ENCODE data around the gene DELE1. TPM values are rescaled to one million over a fixed set of nuclear protein-coding genes. Genes with fewer than 3 reads are reported as not detected.

The DELE1 gene
- polyA plus RNA-seq, 1 donor from 2014 or later, result 49.6 TPM

GRCh38 chr5:141913560-141914198 is 10.0 kb upstream of the DELE1 start:
- Histone ChIP-seq H4K20me1 (ENCODE audit: insufficient read depth) (no peaks in the 10 kb centered on the region), H3K9ac (ENCODE audit: low read length) (peak overlapping the region; percentile 29), H3K36me3 (ENCODE audit: insufficient read depth, low read length) (no peaks in the 10 kb centered on the region), H3K27me3 (ENCODE audit: insufficient read depth, low read depth, low read length) (no peaks in the 10 kb centered on the region), H3K9me3 (ENCODE audit: low read length) (no peaks in the 10 kb centered on the region), H3F3A (ENCODE audit: insufficient read depth, low read length, poor library complexity, severe bottlenecking) (no peaks in the 10 kb centered on the region), H3K27ac (ENCODE audit: low read length) (no peak overlapping the region), H2AFZ (ENCODE audit: low read depth, low read length) (no peak overlapping the region), H3K9me2 (ENCODE audit: insufficient read depth, low read length) (no peaks in the 10 kb centered on the region), H3K79me2 (replicated peaks; ENCODE audit: insufficient read depth, low read length) (no peaks in the 10 kb centered on the region), H3K4me3 (ENCODE audit: low read length) (peak overlapping the region; percentile 51), H3K4me2 (ENCODE audit: low read length) (no peak overlapping the region)
- no peak for TF ChIP-seq SMC3 (conservative IDR thresholded peaks at IDR 0.05; ENCODE audit: poor library complexity)
- TF ChIP-seq POLR2AphosphoS5 (IDR thresholded peaks at IDR 0.05), result no peak
- TF ChIP-seq EZH2 (IDR thresholded peaks at IDR 0.05; ENCODE audit: borderline replicate concordance, insufficient read depth, low read length, poor library complexity, severe bottlenecking), result no peak
- TF ChIP-seq MXI1 (conservative IDR thresholded peaks at IDR 0.05; ENCODE audit: poor library complexity, severe bottlenecking), result no peak
- TF ChIP-seq EP300 (conservative IDR thresholded peaks at IDR 0.05; ENCODE audit: poor library complexity, severe bottlenecking), result no peak
- TF ChIP-seq, protein P1, sequence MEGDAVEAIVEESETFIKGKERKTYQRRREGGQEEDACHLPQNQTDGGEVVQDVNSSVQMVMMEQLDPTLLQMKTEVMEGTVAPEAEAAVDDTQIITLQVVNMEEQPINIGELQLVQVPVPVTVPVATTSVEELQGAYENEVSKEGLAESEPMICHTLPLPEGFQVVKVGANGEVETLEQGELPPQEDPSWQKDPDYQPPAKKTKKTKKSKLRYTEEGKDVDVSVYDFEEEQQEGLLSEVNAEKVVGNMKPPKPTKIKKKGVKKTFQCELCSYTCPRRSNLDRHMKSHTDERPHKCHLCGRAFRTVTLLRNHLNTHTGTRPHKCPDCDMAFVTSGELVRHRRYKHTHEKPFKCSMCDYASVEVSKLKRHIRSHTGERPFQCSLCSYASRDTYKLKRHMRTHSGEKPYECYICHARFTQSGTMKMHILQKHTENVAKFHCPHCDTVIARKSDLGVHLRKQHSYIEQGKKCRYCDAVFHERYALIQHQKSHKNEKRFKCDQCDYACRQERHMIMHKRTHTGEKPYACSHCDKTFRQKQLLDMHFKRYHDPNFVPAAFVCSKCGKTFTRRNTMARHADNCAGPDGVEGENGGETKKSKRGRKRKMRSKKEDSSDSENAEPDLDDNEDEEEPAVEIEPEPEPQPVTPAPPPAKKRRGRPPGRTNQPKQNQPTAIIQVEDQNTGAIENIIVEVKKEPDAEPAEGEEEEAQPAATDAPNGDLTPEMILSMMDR (IDR thresholded peaks at IDR 0.05; ENCODE audit: poor library complexity, severe bottlenecking), result no peak
- no peak for TF ChIP-seq RAD21 (conservative IDR thresholded peaks at IDR 0.05)
- TF ChIP-seq TAF1 (IDR thresholded peaks at IDR 0.05; ENCODE audit: low read depth), result no peak
- TF ChIP-seq REST (IDR thresholded peaks at IDR 0.05; ENCODE audit: borderline replicate concordance), result no peak

- no peaks in the 10 kb centered on the region for H3K9me2 ChIP-seq (ENCODE audit: insufficient read depth, low read length)
- H3K9ac ChIP-seq (ENCODE audit: low read length), result peak overlapping the region; percentile 29
- no peaks in the 10 kb centered on the region for H3K9me3 ChIP-seq (ENCODE audit: low read length)
- H2AFZ ChIP-seq (ENCODE audit: low read depth, low read length), result no peak overlapping the region
- H3K79me2 ChIP-seq (replicated peaks; ENCODE audit: insufficient read depth, low read length), result no peaks in the 10 kb centered on the region
- H3K27me3 ChIP-seq (ENCODE audit: insufficient read depth, low read depth, low read length), result no peaks in the 10 kb centered on the region
- no peaks in the 10 kb centered on the region for H3F3A ChIP-seq (ENCODE audit: insufficient read depth, low read length, poor library complexity, severe bottlenecking)
- H3K4me2 ChIP-seq (ENCODE audit: low read length), result no peak overlapping the region
- no peak overlapping the region for H3K27ac ChIP-seq (ENCODE audit: low read length)
- no peaks in the 10 kb centered on the region for H4K20me1 ChIP-seq (ENCODE audit: insufficient read depth)
- no peaks in the 10 kb centered on the region for H3K36me3 ChIP-seq (ENCODE audit: insufficient read depth, low read length)
- peak overlapping the region; percentile 51 for H3K4me3 ChIP-seq (ENCODE audit: low read length)
- TF ChIP-seq, protein P1 (IDR thresholded peaks at IDR 0.05; ENCODE audit: poor library complexity, severe bottlenecking), result peak; percentile 53
- TF ChIP-seq TAF1 (IDR thresholded peaks at IDR 0.05; ENCODE audit: low read depth) (no peak), SMC3 (conservative IDR thresholded peaks at IDR 0.05; ENCODE audit: poor library complexity) (peak; percentile 67), EZH2 (IDR thresholded peaks at IDR 0.05; ENCODE audit: borderline replicate concordance, insufficient read depth, low read length, poor library complexity, severe bottlenecking) (no peak), RAD21 (conservative IDR thresholded peaks at IDR 0.05) (peak; percentile 62)
These were observed 9.4 kb upstream of the DELE1 start for GRCh38 chr5:141914199-141914743.

Data from neural cell (in vitro differentiated cells).